Stimulated activated CD4-positive, alpha-beta T cell treated with anti-CD3 and anti-CD28 coated beads, Interleukin-1b, Interleukin-23, amount 100 ng/mL, for 1 hour (primary cell): ENCODE data around the gene MDM4.
"Not testable (repeated sequence)": the region's sequence is repeated elsewhere in the genome, so short reads cannot be mapped to it uniquely, and the experiment has no call there.

ENCODE experiments used
- DNase-seq, 2 donors: peaks; one replicate each; pipeline ENCODE4 v3.0.0-alpha.2; 2020; ENCODE audit warnings: low read depth in 2 of 2

Gene MDM4

DNA sequence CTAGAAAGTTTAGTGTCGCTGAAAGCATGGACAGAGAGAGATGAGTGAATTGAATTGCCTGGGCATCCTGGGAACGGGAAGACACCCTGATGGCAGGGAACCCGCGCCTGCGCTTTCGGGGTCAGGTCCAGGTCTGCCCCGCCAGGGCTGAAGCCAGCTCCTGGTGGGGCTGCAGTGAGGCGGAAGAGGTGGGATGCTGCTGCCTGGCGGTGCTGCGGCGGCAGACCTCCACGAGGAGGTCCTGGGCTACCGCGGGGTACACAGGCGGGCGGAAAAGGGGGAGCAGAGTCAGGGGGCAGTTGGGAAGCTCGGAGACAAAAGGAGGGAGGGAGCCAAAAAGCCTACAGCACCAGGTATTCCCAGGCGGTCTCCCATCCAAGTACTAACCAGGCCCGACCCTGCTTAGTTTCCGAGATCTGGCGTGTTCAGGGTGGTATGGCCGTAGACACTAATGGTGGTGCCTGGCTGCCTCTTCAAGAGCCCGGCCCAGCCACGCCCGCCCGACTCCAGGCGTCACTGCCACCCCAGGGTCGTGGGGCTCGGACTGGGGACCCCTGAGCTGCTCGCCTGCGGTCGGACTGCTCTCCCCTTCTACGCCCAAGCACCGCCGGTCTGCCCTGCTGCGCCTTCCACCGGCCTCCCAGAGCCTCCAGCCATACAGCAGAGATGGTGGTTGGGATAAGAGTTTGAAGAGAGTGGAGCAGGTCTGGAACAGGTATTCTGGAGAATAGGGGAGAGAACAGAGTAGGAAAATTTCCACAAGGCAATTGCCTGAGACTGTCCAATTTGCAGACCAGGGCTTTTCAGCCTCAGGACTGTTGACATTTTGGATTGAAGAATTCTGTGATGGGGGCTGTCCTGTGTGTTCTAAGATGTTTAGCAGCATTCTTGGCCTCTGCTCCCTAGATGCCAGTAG lies 46.1 kb downstream of the MDM4 start:
- DNase-seq: no peak

DNA sequence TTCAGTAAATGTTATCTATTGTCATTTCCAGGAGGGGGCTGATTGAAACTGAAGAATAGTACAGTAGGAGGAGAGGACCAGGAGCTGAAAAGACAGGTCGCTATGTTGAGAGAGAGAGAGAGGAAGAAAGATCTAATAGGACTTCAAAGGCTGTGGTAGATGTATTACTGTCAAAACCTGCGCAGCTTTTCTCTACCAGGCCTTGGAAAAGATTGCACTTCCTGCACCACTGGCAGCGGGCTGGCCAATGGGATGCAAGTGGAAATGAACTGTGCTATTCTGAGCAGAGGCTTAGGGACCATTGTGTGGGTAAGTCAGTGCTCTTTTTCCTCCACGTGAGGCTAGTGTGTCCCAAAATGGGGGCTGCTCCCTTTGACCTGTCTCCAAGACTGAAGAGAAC lies 47.1 kb downstream of the MDM4 start:
- no peak for DNase-seq

GRCh38 chr1:204563780-204564179 lies 47.6 kb downstream of the MDM4 start:
- DNase-seq: no peak

DNA sequence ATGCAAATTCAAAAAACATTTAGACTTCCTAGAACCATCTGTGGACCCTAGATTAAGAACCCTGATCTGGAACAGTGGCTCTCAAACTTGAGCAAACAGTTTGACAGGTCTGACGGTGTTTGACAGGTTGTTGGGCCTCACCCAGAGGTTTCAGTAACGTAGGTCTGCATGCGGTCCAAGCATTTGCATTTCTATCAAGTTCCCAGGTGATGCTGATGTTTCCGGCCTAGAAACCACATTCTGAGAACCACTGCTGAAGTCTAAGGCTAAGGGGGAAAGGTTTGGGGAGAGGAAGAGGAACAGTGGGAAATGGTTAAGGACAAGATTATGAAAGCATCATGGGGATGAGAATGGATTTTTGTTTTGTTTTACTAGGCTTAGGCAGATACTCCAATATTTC lies 48.6 kb downstream of the MDM4 start:
- DNase-seq: no peak

DNA sequence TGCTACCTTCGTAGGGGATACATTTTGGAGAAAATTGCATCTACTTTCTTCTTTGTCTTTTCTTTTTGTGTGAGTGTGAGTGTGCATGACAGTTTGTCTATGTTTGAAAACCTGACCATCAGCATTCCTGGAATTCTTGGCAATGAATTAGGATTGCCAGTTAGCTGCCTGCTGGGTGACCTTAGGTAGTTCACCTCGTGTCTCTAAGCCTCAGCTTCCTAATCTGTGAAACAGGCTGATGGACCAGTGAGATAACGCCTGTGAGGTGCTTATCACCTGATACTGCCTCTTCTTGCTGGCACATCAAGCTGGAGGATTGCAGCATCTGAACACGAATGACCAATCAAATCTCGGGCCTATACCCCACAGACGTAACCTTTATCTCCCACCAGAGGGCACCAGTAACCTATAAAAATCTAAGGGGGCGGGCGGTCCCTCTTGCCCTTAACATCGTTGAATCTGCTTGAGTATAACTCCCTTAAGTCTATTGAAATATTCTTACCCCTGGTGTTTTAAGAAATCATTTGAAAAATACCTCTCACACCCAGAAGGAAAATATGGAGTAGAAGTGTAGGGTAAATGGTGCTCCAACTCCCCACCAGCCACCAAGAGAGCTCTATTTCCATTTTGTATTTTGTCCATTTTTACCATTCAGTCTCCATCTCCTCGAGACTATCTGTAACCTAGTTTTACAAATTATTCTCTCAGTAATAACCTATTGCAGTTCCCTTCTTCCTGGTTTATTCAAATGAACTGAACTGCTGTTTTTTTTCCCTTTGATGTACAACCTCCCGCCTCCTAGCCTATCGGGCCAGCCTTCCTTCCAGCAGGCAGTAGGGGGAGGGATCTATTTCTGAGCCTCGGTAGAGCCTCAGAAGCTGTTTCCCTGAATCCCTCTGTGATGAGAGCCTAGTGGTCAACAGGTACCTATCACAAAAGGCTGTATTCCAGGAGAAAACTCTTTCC lies 49.7 kb downstream of the MDM4 start:
- peak in 1 of 2 donors; percentile 9 for DNase-seq

GRCh38 chr1:204566583-204566955 lies 50.4 kb downstream of the MDM4 start:
- no peak for DNase-seq

GRCh38 chr1:204567071-204567470 lies 50.9 kb downstream of the MDM4 start:
- DNase-seq: no peak

DNA sequence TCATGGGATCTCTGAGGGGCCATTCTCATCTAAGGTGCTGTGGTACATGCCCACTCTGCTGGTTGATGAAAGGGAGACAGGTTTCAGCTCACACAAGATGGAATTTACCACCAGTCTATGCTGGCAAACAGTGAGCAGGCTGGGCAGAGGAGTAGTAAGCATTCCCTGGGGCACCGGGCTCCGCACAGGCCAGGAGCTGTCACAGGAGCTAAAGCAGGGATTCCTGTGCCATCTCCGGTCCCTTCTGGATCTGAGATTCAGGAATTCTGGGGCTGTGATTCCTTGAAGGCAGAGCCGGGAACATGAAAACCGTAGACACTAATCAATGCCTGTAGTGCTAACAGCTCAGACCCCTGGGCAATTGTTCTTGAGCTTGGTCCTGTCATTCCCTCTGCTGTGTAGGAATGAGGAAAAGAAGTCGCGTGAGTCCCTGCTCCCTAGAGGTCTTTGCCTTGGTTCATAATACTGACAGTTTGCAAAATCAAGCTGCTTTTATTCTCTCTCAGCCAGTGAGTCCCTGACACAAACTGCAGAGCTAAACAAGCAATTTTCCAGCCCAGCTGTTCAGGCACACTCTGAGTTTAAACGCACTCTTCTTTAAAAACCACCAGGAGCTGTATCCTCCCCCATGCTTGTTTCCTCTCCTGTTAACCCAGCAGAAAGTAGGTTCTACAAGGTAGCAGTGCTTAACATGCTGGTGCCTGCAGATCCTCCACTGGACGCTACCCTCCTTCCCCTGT lies 52.5 kb downstream of the MDM4 start:
- DNase-seq: no peak

DNA sequence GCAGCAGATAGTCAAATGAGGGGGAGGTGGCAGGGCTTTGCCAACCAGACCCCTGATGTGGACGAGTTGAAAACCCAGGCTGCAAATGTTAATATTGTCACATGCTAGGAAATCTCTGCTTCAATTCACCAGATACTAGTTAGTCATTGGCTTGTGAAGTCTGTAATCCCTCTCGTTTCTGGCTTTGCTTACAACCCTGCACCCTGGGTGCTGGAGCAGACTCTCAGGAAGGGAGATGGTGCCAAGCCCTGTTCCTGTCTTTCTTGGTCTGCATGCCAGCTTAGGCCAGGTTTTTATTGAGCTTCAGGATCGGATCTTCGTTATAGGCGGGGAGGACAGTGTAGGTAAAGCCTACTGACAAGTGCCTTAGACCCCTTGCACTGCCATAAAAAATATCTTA lies 53.3 kb downstream of the MDM4 start:
- DNase-seq: no peak

GRCh38 chr1:204570021-204570420 lies 53.8 kb downstream of the MDM4 start:
- DNase-seq: not testable (repeated sequence)

DNA sequence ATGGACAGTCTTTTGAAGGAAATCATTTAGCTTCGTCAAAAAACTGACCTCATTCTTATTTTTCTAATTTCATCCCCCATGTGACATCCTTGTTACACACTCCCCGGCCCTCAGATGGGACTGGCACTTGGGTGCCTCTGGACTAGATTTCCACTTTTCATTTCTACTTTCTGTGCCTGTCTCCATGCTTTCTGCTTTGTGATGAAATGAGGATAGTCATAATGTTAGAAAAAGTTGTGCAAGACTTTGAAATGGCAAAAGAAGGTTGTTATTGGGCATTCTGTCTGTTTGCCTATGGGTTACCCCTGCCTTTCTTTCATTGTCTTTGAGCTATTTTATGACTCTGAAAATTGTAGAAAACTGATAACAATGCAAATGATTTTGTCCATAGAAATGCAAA lies 54.9 kb downstream of the MDM4 start:
- no peak for DNase-seq

- DNase-seq: no peak
Observed at GRCh38 chr1:204571631-204572030, 55.4 kb downstream of the MDM4 start.

GRCh38 chr1:204572923-204573922 lies 57.0 kb downstream of the MDM4 start:
- DNase-seq: no peak

DNA sequence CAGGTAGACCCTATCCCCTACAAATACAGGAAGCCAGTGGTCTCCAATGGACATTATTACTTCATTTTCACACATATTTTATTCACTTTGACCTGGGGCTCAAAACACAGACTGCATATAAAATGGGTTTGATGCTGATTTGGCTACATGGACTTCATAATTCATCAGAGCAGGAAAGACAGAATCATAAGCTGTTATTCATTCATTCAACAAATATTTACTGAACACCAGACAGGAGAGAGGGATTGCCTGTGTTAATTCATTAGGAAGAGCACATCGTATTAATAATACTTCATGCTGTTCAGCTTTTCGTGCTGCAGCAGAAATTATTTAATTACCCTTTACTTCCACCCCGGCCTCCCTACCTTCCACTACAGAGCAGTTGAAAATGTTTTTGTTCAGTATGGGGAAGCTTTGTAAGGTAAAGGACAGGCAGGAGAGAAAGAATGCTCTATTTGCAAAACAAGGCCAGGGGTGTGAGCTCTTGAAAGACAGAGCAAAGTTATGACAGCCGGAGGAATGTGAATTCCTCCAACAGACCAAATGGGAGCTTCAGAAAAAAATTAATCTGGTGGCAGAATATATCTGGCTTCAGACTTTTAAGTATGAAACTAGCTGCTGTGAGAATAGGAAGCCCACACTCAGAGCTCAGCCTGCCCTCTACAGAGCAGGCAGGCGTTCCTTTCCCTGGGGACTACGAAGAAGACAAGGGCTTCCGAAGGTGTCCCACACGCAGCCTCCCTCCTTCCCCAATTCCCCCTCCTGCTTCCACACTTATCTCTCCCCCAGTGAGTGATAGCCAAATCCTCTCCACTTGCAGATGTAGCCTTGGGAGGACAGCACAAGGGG lies 58.0 kb downstream of the MDM4 start:
- no peak for DNase-seq

GRCh38 chr1:204574865-204575163 lies 58.6 kb downstream of the MDM4 start:
- no peak for DNase-seq

DNA sequence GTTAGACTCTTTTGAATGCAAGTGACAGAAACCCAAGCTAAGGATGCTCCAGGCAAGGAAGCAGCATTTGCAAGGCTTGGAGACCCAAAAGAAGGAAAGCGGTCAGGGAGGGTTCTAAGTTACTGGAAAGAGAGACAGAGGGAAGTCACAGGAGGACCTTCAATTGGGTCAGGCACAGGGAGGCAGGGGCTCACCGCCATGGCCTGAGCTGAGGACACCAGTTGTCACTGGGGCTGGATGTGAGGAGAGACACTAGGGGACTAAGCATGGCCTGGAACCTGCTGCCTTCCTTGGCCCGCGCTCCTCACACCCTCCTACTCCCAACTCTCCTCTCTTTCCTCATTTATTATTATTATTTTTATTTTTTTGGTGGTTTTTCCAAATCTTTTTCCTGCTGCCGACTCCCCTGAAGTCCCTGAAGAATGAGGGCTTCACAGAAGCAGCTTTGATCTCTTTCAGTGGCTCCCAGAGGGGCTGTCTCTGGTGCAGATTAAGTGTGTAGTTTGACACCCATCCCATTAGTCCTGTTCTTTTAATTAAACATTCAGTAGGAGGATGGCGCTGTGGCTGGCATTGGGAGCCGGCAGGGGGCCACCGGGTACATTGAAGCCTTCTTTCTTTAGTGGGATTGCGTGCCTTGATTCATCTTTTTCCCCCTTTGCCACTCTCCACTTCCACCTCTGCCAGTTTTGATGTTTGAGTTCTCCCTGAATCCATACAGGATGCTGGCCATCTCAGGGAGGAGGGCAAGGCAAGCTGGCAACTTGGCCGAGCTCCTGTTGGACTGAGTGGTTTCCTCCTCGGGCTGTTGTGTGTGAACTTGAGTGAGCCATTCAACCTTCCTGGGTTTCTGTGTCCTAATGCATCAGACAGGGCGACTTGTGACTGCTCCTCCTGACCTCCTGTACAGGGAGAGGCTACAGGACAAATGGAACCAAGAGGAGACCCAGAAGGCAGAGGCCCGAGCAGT lies 59.3 kb downstream of the MDM4 start:
- DNase-seq: no peak

DNA sequence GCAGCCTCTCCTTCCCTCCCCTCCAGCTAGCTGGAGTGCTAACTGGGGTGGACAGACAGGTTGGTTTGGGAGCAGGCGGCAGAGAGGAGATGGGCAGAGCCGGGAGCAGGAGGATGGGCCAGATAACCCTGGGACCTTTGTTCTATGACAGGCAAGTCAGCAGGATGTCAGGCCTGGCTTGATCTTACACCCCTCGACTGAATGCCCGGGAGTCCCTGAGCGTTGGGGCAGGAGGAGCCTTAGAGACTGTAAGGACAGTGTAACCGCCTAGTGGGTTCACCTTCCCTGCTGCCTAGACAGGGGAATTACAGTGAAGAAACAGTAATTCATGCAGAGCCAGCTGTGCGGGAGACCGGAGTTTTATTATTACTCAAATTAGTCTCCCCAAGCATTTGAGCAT lies 60.2 kb downstream of the MDM4 start:
- DNase-seq: no peak

DNA sequence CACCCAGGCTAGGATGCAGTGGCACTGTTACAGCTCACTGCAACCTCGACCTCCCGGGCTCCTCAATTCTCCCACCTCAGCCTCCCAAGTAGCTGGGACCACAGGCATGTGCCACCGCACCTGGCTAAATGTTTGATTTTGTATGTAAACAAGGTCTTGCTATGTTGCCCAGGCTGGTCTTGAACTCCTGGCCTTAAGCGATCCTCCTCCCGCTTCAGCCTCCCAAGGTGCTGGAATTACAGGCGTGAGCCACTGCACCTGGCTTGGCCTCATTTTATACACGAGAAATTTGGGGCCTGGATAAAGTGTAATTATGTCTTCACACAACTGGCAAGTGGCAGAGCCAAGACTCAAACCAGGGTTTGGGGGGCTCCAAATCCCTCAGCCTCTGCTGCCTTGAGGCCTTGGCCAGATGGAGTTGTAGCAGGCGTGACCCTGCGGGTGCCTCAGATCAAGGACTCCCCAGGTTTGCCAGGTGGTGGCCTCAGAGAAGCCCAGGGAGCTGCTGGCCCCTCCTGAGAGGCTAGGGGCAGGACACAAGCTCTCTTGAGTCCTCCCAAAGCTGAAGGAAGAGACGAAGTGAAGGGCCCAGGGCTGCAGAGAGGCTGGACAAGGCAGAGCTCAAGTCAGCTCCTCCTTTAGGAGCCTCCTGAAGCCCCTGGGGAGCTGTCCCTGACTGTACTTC lies 61.7 kb downstream of the MDM4 start:
- no peak for DNase-seq
